Measurements from ENCODE around the gene PRR5L. TPM values are rescaled to one million over a fixed set of nuclear protein-coding genes. Genes with fewer than 3 reads are reported as not detected.

Gene PRR5L
- total RNA-seq, 8 experiments from 2014 or later = 0.63 to 21.8 (median 4.2) TPM

DNA sequence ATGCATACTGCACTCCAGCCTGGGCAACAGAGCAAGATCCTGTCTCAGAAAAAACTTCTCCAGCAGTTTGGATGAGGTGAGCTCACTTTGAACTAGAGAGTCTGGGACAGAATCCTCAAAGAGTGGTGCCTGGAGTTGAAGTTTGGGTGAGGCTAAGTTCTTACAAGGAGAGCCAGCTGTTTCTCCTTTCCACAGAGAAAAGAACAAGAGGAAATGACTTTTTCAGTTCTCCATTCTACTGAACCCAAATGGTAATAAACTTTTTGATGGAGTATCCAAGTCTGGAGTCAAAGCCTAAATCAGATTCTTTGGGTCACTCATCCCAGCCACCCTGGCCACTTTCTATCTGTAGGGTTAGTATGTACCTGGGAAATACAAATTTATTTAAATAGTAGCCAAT, 111.3 kb downstream of the PRR5L start:
- H3K4me1 ChIP-seq (replicated peaks in 1 of 2) = peaks cover 0 to 2% of the 10 kb centered on the region in 2 donors
- no peak overlapping the region for H3K27ac ChIP-seq
- no peak for ATAC-seq (replicated peaks in 6 of 8)

DNA sequence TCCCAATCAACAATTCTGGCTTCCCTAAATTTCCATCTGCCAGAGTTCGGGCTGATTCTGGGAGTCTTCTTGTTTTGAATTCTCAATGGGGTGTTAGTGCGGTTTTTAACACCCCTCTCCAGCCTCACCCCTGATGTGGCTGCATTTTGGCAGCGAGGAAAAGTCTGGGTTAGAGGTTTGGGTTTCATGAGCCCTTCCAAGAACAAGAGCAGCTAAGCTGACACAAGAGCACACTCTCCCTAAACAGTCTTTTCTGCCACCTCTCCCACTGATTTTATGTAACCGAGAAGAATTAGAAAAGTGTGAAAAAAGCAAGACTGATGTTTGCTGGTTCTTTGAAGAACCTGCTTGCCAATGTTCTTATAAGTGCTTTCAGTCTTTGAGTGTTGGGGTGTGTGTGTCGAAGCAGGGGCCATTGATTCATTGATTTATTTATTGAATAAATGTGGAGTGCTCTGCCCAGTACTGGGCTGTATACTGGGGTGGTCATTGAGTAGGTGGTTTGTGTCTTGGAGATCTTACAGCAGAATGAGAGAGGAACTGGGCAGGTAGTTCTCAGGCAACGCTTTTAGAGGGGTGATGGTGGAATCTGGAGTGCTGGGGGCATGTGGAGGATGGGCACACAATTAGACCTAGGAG, 112.5 kb downstream of the PRR5L start:
- 60 to 94% (median 78%) methylated on average over 1 to 5 of the region's 6 CpGs; no CpG with 5 or more reads in 2 of the 10 experiments for WGBS, 10 experiments
- in situ Hi-C loops (cut with MboI; ENCODE audit: low pct_unique_long_range_greater_than_20kb in 2 of 9, low sequenced_read_pairs in 9 of 9, unreplicated experiment in 9 of 9) = no loop called here
- ATAC-seq (replicated peaks in 6 of 8) = no peak
- Histone ChIP-seq H3K4me1 (replicated peaks in 1 of 2) (peaks cover 0 to 2% of the 10 kb centered on the region in 2 donors), H3K4me3 (no peak overlapping the region), H3K27ac (no peak overlapping the region)

More for the DNA sequence above, 111.3 kb downstream of the PRR5L start:
- in situ Hi-C loops (cut with MboI; ENCODE audit: low pct_unique_long_range_greater_than_20kb in 2 of 9, low sequenced_read_pairs in 9 of 9, unreplicated experiment in 9 of 9) = no loop called here
- H3K4me3 ChIP-seq = no peak overlapping the region

GRCh38 chr11:36409152-36409816, 113.2 kb downstream of the PRR5L start:
- no peak overlapping the region for H3K4me3 ChIP-seq
- H3K27ac ChIP-seq = no peak overlapping the region
- 40 to 90% (median 72%) methylated on average over 1 to 7 of the region's 8 CpGs; no CpG with 5 or more reads in 3 of the 10 experiments for WGBS, 10 experiments
- no peak for ATAC-seq (replicated peaks in 6 of 8)
- no peaks in the 10 kb centered on the region for H3K4me1 ChIP-seq (replicated peaks in 1 of 2)
- in situ Hi-C loops (cut with MboI; ENCODE audit: low pct_unique_long_range_greater_than_20kb in 2 of 9, low sequenced_read_pairs in 9 of 9, unreplicated experiment in 9 of 9) = no loop called here

GRCh38 chr11:36411202-36411640, 115.1 kb downstream of the PRR5L start:
- Histone ChIP-seq H3K4me3 (no peak overlapping the region), H3K27ac (no peak overlapping the region), H3K4me1 (replicated peaks in 1 of 2) (no peaks in the 10 kb centered on the region)
- in situ Hi-C loops (cut with MboI; ENCODE audit: low pct_unique_long_range_greater_than_20kb in 2 of 9, low sequenced_read_pairs in 9 of 9, unreplicated experiment in 9 of 9) = no loop called here
- no peak for ATAC-seq (replicated peaks in 6 of 8)
- WGBS, 10 experiments = 78 to 100% (median 93%) methylated on average over 1 to 9 of the region's 9 CpGs; no CpG with 5 or more reads in 2 of the 10 experiments

GRCh38 chr11:36412781-36413383, 116.8 kb downstream of the PRR5L start:
- WGBS, 10 experiments = 67 to 100% (median 100%) methylated on average over 1 to 2 of the region's 2 CpGs; no CpG with 5 or more reads in 5 of the 10 experiments
- peak in 2 of 8 experiments; percentile 43 to 57 for ATAC-seq (replicated peaks in 6 of 8)
- H3K4me3 ChIP-seq = no peak overlapping the region
- in situ Hi-C loops (cut with MboI; ENCODE audit: low pct_unique_long_range_greater_than_20kb in 2 of 9, low sequenced_read_pairs in 9 of 9, unreplicated experiment in 9 of 9) = no loop called here
- no peak overlapping the region for H3K27ac ChIP-seq
- H3K4me1 ChIP-seq (replicated peaks in 1 of 2) = no peaks in the 10 kb centered on the region

DNA sequence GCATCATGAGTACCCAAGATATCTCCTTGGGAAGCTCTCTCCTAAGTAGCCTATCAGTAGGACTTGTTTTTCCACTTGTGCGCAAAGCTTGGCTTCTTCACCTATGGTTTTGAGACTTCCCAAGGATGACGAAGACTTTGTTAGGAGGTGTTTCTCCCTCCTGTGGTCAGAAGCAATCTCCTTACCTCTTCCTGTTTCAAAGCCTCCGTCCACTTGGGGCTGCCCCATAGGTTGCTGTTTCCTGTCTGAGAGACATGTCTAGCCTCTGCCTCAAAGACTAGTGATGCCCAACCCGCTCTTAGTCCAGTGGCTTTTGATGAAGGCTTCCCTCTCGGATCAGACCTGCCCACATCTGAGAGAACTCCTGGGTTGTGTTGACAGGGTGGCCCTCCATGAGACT, 121.1 kb downstream of the PRR5L start:
- no peak overlapping the region for H3K4me3 ChIP-seq
- H3K4me1 ChIP-seq (replicated peaks in 1 of 2) = peaks cover 10 to 11% of the 10 kb centered on the region in 2 donors
- in situ Hi-C loops (cut with MboI; ENCODE audit: low pct_unique_long_range_greater_than_20kb in 2 of 9, low sequenced_read_pairs in 9 of 9, unreplicated experiment in 9 of 9) = no loop called here
- no peak overlapping the region for H3K27ac ChIP-seq
- no peak for ATAC-seq (replicated peaks in 6 of 8)
- 60 to 100% (median 92%) methylated on average over 1 to 3 of the region's 5 CpGs; no CpG with 5 or more reads in 1 of the 10 experiments for WGBS, 10 experiments

GRCh38 chr11:36419791-36420424, 123.8 kb downstream of the PRR5L start:
- no peak overlapping the region for H3K4me3 ChIP-seq
- WGBS, 10 experiments = 49 to 100% (median 88%) methylated on average over 2 to 7 of the region's 7 CpGs
- in situ Hi-C loops (cut with MboI; ENCODE audit: low pct_unique_long_range_greater_than_20kb in 2 of 9, low sequenced_read_pairs in 9 of 9, unreplicated experiment in 9 of 9) = no loop called here
- H3K27ac ChIP-seq = no peak overlapping the region
- no peak for ATAC-seq (replicated peaks in 6 of 8)
- H3K4me1 ChIP-seq (replicated peaks in 1 of 2) = peaks cover 10 to 11% of the 10 kb centered on the region in 2 donors

GRCh38 chr11:36421546-36422155, 125.6 kb downstream of the PRR5L start:
- Histone ChIP-seq H3K4me3 (no peak overlapping the region), H3K4me1 (replicated peaks in 1 of 2) (peaks cover 10 to 11% of the 10 kb centered on the region in 2 donors), H3K27ac (no peak overlapping the region)
- in situ Hi-C loops (cut with MboI; ENCODE audit: low pct_unique_long_range_greater_than_20kb in 2 of 9, low sequenced_read_pairs in 9 of 9, unreplicated experiment in 9 of 9) = no loop called here
- 40 to 100% (median 87%) methylated on average over 1 to 6 of the region's 6 CpGs; no CpG with 5 or more reads in 1 of the 10 experiments for WGBS, 10 experiments
- ATAC-seq (replicated peaks in 6 of 8) = no peak

DNA sequence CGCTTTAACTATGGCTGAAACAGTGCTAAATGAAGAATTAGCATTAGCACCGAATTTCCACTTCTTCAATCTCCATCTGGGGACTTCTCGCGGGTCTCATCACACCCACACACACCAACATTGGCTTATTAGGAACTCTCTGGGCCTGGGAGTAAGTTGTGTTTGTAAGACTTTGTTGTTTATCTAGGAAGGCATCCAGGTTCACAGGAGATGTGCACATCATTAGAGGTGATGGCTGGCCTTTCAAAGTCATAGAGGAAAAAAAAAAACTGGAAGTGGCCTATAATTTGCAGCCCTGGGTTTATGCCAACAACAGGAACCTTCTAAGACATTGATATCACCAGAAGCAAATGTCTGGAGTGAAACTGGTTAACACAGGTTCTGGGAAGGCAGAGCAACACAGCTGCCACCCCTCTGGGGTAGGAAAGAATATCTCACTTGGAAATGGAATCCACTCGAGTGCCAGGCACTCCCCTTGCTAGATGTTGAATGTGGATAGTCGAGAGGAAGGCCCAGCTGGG, 129.5 kb downstream of the PRR5L start:
- H3K4me1 ChIP-seq (replicated peaks in 1 of 2) = peaks cover 7% of the 10 kb centered on the region in 2 donors
- H3K4me3 ChIP-seq = no peak overlapping the region
- ATAC-seq (replicated peaks in 6 of 8) = no peak
- H3K27ac ChIP-seq = no peak overlapping the region
- in situ Hi-C loops (cut with MboI; ENCODE audit: low pct_unique_long_range_greater_than_20kb in 2 of 9, low sequenced_read_pairs in 9 of 9, unreplicated experiment in 9 of 9) = no loop called here
- WGBS, 10 experiments = 40 to 96% (median 74%) methylated on average over 1 to 6 of the region's 6 CpGs; no CpG with 5 or more reads in 2 of the 10 experiments

DNA sequence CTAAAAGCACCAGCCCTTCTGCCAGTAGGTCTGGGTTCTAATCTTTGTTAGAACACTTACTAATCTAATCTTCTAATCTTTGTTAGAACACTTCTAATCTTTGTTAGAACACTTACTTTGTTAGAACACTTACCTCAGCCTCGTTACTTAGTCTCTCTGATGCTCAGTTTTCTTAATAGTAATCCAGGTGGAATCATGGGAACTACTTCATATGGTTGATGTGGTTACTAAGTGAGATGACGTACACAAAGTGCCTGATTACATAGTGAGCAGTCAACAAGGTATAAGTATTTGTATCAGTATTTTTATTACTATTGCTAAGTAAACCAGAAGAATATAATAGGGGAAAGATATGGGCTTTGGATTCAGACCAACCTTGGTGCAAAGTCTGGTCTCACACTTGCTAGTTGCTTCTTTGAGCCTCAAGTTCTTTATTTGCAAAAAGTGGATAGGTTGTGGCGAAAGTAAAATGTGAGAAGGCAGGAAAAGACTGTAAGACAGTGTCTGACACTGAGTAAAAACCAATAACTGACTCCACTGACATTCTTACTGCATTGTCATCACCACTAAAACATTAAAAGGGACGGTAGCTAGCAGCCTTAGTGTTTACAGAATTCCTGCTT, 130.2 kb downstream of the PRR5L start:
- Histone ChIP-seq H3K27ac (no peak overlapping the region), H3K4me3 (no peak overlapping the region), H3K4me1 (replicated peaks in 1 of 2) (peaks cover under 1 to 3% of the 10 kb centered on the region in 2 donors)
- 43 to 100% (median 85%) methylated on average over 1 to 4 of the region's 4 CpGs; no CpG with 5 or more reads in 1 of the 10 experiments for WGBS, 10 experiments
- ATAC-seq (replicated peaks in 6 of 8) = no peak
- in situ Hi-C loops (cut with MboI; ENCODE audit: low pct_unique_long_range_greater_than_20kb in 2 of 9, low sequenced_read_pairs in 9 of 9, unreplicated experiment in 9 of 9) = no loop called here

- no peak overlapping the region for H3K27ac ChIP-seq
- in situ Hi-C loops (cut with MboI; ENCODE audit: low pct_unique_long_range_greater_than_20kb in 2 of 9, low sequenced_read_pairs in 9 of 9, unreplicated experiment in 9 of 9) = no loop called here
- ATAC-seq (replicated peaks in 6 of 8) = no peak
Observed at GRCh38 chr11:36427079-36427478, 131.0 kb downstream of the PRR5L start.

GRCh38 chr11:36427876-36428275, 131.8 kb downstream of the PRR5L start:
- 100% methylated on average over 1 of the region's 3 CpGs; no CpG with 5 or more reads in 9 of the 10 experiments for WGBS, 10 experiments
- H3K4me1 ChIP-seq (replicated peaks in 1 of 2) = no peaks in the 10 kb centered on the region
- no peak overlapping the region for H3K4me3 ChIP-seq
- in situ Hi-C loops (cut with MboI; ENCODE audit: low pct_unique_long_range_greater_than_20kb in 2 of 9, low sequenced_read_pairs in 9 of 9, unreplicated experiment in 9 of 9) = no loop called here
- ATAC-seq (replicated peaks in 6 of 8) = no peak
- no peak overlapping the region for H3K27ac ChIP-seq

More at GRCh38 chr11:36427079-36427478, 131.0 kb downstream of the PRR5L start:
- H3K4me3 ChIP-seq = no peak overlapping the region
- 28 to 100% (median 92%) methylated on average over 1 to 4 of the region's 4 CpGs; no CpG with 5 or more reads in 2 of the 10 experiments for WGBS, 10 experiments
- H3K4me1 ChIP-seq (replicated peaks in 1 of 2) = no peaks in the 10 kb centered on the region

Data from motor neuron (in vitro differentiated cells).